ENCODE results near the gene ANKRD34C. TPM values are rescaled to one million over a fixed set of nuclear protein-coding genes. Genes with fewer than 3 reads are reported as not detected.

The ANKRD34C gene
- total RNA-seq, 4 donors from 2014 or later, result not detected

DNA sequence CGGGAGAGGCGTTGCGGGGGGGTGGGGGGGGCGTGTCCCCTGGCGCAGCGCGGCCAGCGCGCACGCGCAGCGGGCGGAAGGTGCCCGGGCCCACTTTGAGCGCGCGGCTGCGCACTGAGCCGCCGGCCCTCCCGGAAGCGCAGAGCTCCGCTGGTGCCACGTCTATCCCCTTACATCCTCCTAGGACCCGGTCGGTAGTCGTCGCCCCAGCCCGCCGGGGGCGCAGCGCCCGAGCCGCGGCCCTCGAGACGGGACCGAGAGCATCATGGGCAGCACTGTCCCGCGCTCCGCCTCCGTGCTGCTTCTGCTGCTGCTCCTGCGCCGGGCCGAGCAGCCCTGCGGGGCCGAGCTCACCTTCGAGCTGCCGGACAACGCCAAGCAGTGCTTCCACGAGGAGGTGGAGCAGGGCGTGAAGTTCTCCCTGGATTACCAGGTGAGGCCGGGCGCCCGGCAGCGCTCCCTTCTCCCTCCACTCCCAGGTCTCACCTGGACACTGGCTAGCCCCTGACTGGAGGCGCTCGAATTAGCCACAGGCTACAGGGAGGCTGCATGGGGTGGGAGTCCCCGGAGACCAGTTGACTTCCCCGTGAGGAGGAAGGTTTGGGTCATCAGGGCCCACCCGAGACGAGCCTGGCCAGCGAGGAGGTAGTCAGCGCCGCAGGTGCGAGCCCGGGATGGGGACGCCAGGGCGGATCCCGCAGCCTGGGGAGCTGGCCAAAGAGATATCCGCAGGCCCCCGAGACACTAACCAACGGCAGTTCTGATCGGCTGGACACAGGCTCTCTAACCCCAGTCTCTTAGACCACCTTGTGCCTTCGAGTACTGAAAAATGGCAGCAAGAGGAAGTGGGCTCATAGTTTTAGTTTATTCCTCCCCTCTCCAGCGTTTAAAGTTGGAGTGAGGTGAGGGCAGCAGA lies 28.7 kb downstream of the ANKRD34C start, which contains the start of gene TMED3:
Gene TMED3 (plus strand): TSS at position 128 of the 916 bp plus-strand sequence. CDS start 138 bp downstream, at position 266.
- Histone ChIP-seq H3K4me1 (peaks cover 0 to 3% of the 10 kb centered on the region in 2 donors), H3K27ac (peak within 1 kb of the TSS in 1 of 2 donors; percentile 24), H3K9me3 (no peaks in the 10 kb centered on the region), H3K36me3 (no peaks in the 10 kb centered on the region), H3K27me3 (no peaks in the 10 kb centered on the region), H3K4me3 (peak within 1 kb of the TSS; percentile 68)
- peak; percentile 32 to 73 for DNase-seq
- TF ChIP-seq POLR2A (IDR thresholded peaks at IDR 0.05), result peak in 1 of 2 donors; percentile 24
- TF ChIP-seq, protein P1, sequence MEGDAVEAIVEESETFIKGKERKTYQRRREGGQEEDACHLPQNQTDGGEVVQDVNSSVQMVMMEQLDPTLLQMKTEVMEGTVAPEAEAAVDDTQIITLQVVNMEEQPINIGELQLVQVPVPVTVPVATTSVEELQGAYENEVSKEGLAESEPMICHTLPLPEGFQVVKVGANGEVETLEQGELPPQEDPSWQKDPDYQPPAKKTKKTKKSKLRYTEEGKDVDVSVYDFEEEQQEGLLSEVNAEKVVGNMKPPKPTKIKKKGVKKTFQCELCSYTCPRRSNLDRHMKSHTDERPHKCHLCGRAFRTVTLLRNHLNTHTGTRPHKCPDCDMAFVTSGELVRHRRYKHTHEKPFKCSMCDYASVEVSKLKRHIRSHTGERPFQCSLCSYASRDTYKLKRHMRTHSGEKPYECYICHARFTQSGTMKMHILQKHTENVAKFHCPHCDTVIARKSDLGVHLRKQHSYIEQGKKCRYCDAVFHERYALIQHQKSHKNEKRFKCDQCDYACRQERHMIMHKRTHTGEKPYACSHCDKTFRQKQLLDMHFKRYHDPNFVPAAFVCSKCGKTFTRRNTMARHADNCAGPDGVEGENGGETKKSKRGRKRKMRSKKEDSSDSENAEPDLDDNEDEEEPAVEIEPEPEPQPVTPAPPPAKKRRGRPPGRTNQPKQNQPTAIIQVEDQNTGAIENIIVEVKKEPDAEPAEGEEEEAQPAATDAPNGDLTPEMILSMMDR (IDR thresholded peaks at IDR 0.05), result no peak
- intact Hi-C loops (cut with DNase I; ENCODE audit: low total_unique reads), result no loop called here

DNA sequence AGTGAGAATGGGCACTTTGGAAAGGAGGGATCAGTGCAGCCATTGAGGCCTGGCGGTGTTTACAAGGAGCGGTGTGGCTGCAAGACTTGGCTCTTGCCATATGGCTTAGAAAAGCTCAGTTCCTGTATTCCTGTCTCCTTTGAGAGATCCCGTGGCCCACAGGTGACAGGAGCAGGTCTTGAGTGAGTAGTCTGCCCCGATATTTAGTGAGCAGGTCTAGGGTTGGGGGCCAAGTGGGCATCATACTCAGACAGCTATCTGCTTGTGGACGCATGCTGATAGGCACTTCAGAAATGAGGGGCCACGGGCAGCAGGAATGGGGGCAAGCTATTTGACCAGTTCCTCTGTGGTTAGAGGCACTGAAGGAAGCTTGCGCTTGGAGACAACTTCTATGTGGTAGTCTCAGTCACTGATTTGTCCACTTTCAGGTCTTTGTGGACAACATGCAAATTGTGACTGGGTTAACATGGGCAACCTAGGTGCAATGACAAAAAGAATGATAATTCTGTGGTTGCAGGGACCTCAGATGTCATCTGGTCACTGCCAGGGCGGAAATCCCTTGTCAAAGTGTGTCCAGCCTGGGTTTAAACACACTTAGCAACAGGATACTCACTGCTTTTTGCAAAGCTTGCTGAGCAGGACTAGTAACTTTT lies 29.5 kb downstream of the ANKRD34C start:
- Histone ChIP-seq H3K27me3 (no peaks in the 10 kb centered on the region), H3K36me3 (no peaks in the 10 kb centered on the region), H3K4me1 (peaks cover 0 to 3% of the 10 kb centered on the region in 2 donors), H3K4me3 (peak overlapping the region; percentile 68), H3K9me3 (no peaks in the 10 kb centered on the region), H3K27ac (no peak overlapping the region)
- TF ChIP-seq POLR2A (IDR thresholded peaks at IDR 0.05), result no peak
- intact Hi-C loops (cut with DNase I; ENCODE audit: low total_unique reads), result no loop called here
- DNase-seq, result no peak

DNA sequence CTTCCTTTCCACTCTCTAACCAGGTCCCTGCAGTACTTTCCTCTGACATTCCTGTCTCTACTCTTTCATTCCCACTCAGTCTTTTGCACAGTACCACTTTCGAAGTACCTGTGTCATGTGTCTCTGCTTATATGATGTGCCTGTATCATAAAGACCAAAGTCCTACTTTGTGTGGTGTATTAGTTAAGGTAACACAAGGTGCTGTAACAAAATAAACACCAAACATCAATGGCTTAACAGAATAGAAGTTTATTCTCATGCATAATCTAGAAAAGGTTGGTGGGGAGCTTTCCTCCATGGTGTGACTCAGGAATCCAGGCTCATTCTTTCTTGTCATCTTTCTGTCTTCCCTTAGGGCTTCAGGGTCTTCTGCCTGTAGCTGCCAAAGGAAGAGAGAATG lies 31.7 kb downstream of the ANKRD34C start:
- H3K9me3 ChIP-seq, result no peaks in the 10 kb centered on the region
- H3K27ac ChIP-seq, result no peak overlapping the region
- intact Hi-C loops (cut with DNase I; ENCODE audit: low total_unique reads), result no loop called here
- TF ChIP-seq, protein P1 (IDR thresholded peaks at IDR 0.05), result no peak
- TF ChIP-seq POLR2A (IDR thresholded peaks at IDR 0.05), result no peak
- H3K4me3 ChIP-seq, result no peak overlapping the region
- H3K4me1 ChIP-seq, result peaks cover 0 to 3% of the 10 kb centered on the region in 2 donors
- H3K27me3 ChIP-seq, result no peaks in the 10 kb centered on the region
- no peak for DNase-seq
- H3K36me3 ChIP-seq, result no peaks in the 10 kb centered on the region

DNA sequence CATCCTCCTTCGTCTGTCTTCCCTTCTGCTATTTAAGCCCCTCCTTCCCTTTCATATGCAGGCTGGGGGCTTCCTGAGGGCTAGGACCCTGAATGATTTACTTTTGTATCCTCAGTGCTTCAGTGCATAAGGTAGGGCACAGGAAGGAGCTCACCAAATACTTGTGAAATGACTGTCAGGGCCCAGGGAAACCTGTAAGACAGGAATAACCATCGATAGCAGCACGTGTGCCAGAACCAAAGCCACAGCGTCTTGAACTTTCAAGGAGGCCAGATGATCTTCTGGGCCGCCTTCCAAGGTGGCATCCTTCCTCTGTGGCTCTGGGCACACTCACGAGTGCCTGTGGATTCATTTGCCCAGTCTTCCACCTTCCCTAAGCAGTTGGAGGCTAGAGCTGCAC lies 32.3 kb downstream of the ANKRD34C start:
- no peak overlapping the region for H3K27ac ChIP-seq
- no peaks in the 10 kb centered on the region for H3K36me3 ChIP-seq
- intact Hi-C loops (cut with DNase I; ENCODE audit: low total_unique reads), result no loop called here
- no peaks in the 10 kb centered on the region for H3K9me3 ChIP-seq
- no peak overlapping the region for H3K4me3 ChIP-seq
- no peak for DNase-seq
- H3K4me1 ChIP-seq, result peaks cover 0 to 3% of the 10 kb centered on the region in 2 donors
- no peak for TF ChIP-seq POLR2A (IDR thresholded peaks at IDR 0.05)
- TF ChIP-seq, protein P1 (IDR thresholded peaks at IDR 0.05), result no peak
- H3K27me3 ChIP-seq, result no peaks in the 10 kb centered on the region

DNA sequence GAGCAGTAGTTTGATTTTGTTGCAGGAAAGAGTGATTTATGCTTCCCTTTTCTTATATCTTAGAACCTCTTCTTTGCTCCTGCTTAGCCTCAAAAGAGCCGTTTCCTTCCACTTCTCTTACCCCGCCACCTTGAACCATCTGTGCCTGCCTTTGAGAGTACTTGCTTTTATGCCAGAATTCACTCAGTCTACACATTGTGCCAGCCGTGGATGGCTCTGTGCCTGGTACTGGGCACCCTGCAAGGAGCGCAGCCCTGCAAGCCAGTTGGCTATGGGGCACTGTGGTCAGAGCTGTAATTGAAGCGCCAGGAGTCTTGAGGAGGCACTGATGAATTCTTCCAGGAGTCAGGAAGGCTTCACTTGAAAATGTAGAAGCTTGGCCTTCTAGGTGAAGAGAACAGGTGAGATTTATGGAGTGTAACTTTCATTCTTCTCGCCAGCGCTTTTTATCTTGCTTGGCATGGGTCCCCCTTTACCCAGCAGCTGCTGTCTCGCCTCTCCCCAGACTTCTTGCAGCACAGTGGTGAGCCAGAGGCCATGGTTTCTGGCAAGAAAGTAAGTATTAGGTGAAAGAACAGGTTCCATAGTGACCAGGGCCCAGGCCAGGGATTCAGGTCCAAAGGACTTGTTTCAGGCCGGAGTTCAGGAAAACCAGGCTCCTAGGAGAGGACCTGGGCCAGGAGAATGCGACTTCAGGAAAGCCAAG lies 33.3 kb downstream of the ANKRD34C start:
- H3K27me3 ChIP-seq, result no peaks in the 10 kb centered on the region
- no peaks in the 10 kb centered on the region for H3K36me3 ChIP-seq
- intact Hi-C loops (cut with DNase I; ENCODE audit: low total_unique reads), result no loop called here
- no peak for TF ChIP-seq POLR2A (IDR thresholded peaks at IDR 0.05)
- TF ChIP-seq, protein P1 (IDR thresholded peaks at IDR 0.05), result no peak
- H3K9me3 ChIP-seq, result no peaks in the 10 kb centered on the region
- no peak for DNase-seq
- no peak overlapping the region for H3K27ac ChIP-seq
- H3K4me3 ChIP-seq, result no peak overlapping the region
- H3K4me1 ChIP-seq, result peaks cover 0 to 3% of the 10 kb centered on the region in 2 donors

Measured in uterus (tissue), 4 donors.